ENCODE results near the gene UBA3. TPM values are rescaled to one million over a fixed set of nuclear protein-coding genes. Genes with fewer than 3 reads are reported as not detected.

Gene UBA3
- total RNA-seq, 1 donor from 2014 or later = 75.6 TPM

GRCh38 chr3:69088063-69088462, 7.9 kb upstream of the UBA3 start:
- no peak overlapping the region for H3K27ac Mint-ChIP-seq (ENCODE audit: unreplicated experiment)
- H3K9me3 Mint-ChIP-seq = no peaks in the 10 kb centered on the region
- no peaks in the 10 kb centered on the region for H3K27me3 Mint-ChIP-seq (ENCODE audit: low read depth)
- H3K4me3 Mint-ChIP-seq = peak overlapping the region; percentile 31
- TF ChIP-seq, protein P1, sequence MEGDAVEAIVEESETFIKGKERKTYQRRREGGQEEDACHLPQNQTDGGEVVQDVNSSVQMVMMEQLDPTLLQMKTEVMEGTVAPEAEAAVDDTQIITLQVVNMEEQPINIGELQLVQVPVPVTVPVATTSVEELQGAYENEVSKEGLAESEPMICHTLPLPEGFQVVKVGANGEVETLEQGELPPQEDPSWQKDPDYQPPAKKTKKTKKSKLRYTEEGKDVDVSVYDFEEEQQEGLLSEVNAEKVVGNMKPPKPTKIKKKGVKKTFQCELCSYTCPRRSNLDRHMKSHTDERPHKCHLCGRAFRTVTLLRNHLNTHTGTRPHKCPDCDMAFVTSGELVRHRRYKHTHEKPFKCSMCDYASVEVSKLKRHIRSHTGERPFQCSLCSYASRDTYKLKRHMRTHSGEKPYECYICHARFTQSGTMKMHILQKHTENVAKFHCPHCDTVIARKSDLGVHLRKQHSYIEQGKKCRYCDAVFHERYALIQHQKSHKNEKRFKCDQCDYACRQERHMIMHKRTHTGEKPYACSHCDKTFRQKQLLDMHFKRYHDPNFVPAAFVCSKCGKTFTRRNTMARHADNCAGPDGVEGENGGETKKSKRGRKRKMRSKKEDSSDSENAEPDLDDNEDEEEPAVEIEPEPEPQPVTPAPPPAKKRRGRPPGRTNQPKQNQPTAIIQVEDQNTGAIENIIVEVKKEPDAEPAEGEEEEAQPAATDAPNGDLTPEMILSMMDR (conservative IDR thresholded peaks at IDR 0.05) = no peak
- H3K36me3 Mint-ChIP-seq (ENCODE audit: low read depth) = no peaks in the 10 kb centered on the region
- no peak for DNase-seq (ENCODE audit: low read depth, low spot score)
- peaks cover 64% of the 10 kb centered on the region for H3K4me1 Mint-ChIP-seq

- H3K27me3 Mint-ChIP-seq (ENCODE audit: low read depth) = no peaks in the 10 kb centered on the region
- no peaks in the 10 kb centered on the region for H3K9me3 Mint-ChIP-seq
- TF ChIP-seq, protein P1 (conservative IDR thresholded peaks at IDR 0.05) = no peak
- H3K27ac Mint-ChIP-seq (ENCODE audit: unreplicated experiment) = no peak overlapping the region
- H3K4me3 Mint-ChIP-seq = peak overlapping the region; percentile 58
- no peak for DNase-seq (ENCODE audit: low read depth, low spot score)
- H3K4me1 Mint-ChIP-seq = peaks cover 65% of the 10 kb centered on the region
- no peaks in the 10 kb centered on the region for H3K36me3 Mint-ChIP-seq (ENCODE audit: low read depth)
These were observed 7.0 kb upstream of the UBA3 start for GRCh38 chr3:69087030-69087791.

GRCh38 chr3:69085833-69086722, 5.9 kb upstream of the UBA3 start:
- H3K27me3 Mint-ChIP-seq (ENCODE audit: low read depth) = no peaks in the 10 kb centered on the region
- peak overlapping the region; percentile 94 for H3K4me3 Mint-ChIP-seq
- TF ChIP-seq, protein P1 (conservative IDR thresholded peaks at IDR 0.05) = no peak
- peak overlapping the region; percentile 73 for H3K27ac Mint-ChIP-seq (ENCODE audit: unreplicated experiment)
- H3K36me3 Mint-ChIP-seq (ENCODE audit: low read depth) = no peaks in the 10 kb centered on the region
- H3K4me1 Mint-ChIP-seq = peaks cover 66% of the 10 kb centered on the region
- no peak for DNase-seq (ENCODE audit: low read depth, low spot score)
- H3K9me3 Mint-ChIP-seq = no peaks in the 10 kb centered on the region

GRCh38 chr3:69085168-69085832, 5.1 kb upstream of the UBA3 start:
- H3K4me1 Mint-ChIP-seq = peaks cover 68% of the 10 kb centered on the region

More at GRCh38 chr3:69085168-69085832, 5.1 kb upstream of the UBA3 start:
- H3K36me3 Mint-ChIP-seq (ENCODE audit: low read depth) = no peaks in the 10 kb centered on the region
- TF ChIP-seq, protein P1 (conservative IDR thresholded peaks at IDR 0.05) = no peak
- H3K4me3 Mint-ChIP-seq = peak overlapping the region; percentile 94
- peak overlapping the region; percentile 73 for H3K27ac Mint-ChIP-seq (ENCODE audit: unreplicated experiment)
- DNase-seq (ENCODE audit: low read depth, low spot score) = no peak
- no peaks in the 10 kb centered on the region for H3K27me3 Mint-ChIP-seq (ENCODE audit: low read depth)
- H3K9me3 Mint-ChIP-seq = no peaks in the 10 kb centered on the region

Data from neural crest cell (in vitro differentiated cells).